ENCODE results near the gene ACP2. TPM values are rescaled to one million over a fixed set of nuclear protein-coding genes. Genes with fewer than 3 reads are reported as not detected.

ACP2 gene
- polyA plus RNA-seq, 2 of the 4 experiments (the other 2 are of a cell fraction): 13.6 to 19.7 TPM

DNA sequence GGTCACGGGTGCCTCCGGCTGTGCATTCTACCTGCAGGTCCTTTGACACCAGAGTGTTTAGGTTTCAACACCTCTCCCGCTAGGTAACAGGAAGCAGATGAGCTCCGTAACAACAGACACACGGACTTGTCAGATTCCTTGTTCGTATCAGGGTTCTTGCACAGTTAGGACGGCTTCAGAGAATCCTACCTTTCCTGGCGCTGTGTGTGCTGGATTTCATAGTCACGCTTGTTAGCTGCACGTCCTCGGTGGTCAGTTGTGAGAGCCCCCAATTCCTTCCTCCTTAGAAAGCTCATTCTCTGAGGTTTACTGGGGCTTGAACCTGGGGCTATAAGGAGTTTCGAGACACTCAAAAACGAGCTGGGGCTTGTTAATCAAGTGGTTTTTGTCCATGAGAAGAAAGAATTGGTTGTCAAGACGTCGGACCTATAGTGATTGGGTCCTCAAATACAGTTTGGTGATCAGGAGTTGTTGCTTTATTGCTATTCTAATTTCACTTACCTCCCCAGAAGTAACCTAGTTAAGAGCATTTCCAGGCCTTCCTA is 33.2 kb downstream of the ACP2 start (continued):
- no peak for TF ChIP-seq KDM1A (IDR thresholded peaks at IDR 0.05; ENCODE audit: low read depth)
- TF ChIP-seq CHD4 (IDR thresholded peaks at IDR 0.05; ENCODE audit: borderline replicate concordance): no peak
- TF ChIP-seq MAFK (IDR thresholded peaks at IDR 0.05; ENCODE audit: partially characterized antibody): no peak
- TF ChIP-seq ZFP36 (IDR thresholded peaks at IDR 0.05; ENCODE audit: borderline replicate concordance, partially characterized antibody): no peak
- no peak for TF ChIP-seq POLR2A (IDR thresholded peaks at IDR 0.05; ENCODE audit: low read length)
- TF ChIP-seq TFCP2L1 (CRISPR knock-in tag; IDR thresholded peaks at IDR 0.05): no peak
- TF ChIP-seq NPAS2 (CRISPR knock-in tag; IDR thresholded peaks at IDR 0.05; ENCODE audit: borderline replicate concordance): no peak
- no peak for TF ChIP-seq HEYL (CRISPR knock-in tag; IDR thresholded peaks at IDR 0.05)
- TF ChIP-seq RCOR1 (IDR thresholded peaks at IDR 0.05; ENCODE audit: low read depth, low read length): no peak
- no peak for TF ChIP-seq JUNB (IDR thresholded peaks at IDR 0.05)
- TF ChIP-seq BHLHE40 (IDR thresholded peaks at IDR 0.05; ENCODE audit: low read depth, low read length): no peak

DNA sequence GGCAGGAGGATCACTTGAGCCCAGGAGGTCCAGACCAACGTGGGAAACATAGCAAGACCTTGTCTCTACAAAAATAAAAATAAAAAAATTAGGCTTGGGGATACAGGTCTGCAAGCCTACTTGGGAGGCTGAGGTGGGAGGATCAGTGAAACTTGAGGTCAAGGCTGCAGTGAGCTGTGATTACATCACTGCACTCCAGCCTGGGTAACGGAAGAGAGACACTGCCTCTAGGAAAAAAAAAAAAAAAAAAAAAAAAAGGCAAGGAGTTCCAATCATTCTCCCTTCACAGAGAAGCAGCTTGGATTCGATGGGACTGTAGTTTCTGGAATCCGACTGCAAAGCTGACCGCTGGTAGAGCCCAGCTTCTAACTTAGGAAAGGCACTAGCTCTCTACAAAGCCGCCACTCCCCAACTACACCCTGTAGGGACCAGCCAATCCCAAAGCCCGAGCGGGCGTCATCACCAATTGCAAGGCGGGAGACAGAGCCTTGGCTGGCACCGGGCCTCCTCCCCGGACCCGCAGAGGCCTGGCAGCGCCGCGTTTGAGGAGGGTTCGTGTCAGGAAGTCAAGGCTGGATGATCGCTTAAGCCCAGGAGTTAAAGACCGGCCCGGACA is 34.6 kb downstream of the ACP2 start:
- ChIA-PET CTCF (interaction anchor here (1.1 to 11.9 kb wide), 12 partner anchors 9 to 639 kb away, joined by 3 to 101 read pairs (median 6); partner anchors contain the start of genes ACP2, ARFGAP2 and NR1H3), POLR2A (interaction anchor here (0.6 to 3.2 kb wide), 25 partner anchors 8 to 326 kb away, joined by 3 to 60 read pairs (median 6); partner anchors contain the start of genes ACP2 and PACSIN3)
- peak overlapping the region; percentile 92 for H3K4me2 ChIP-seq
- peaks cover 30% of the 10 kb centered on the region for H3K4me1 ChIP-seq
- peak; percentile 95 to 96 for ATAC-seq
- no peaks in the 10 kb centered on the region for H3K9me3 ChIP-seq
- peak overlapping the region; percentile 77 for H3K4me3 ChIP-seq
- 5% methylated on average over 20 of the region's 20 CpGs for WGBS (ENCODE audit: missing lambda C conversion rate)
- FAIRE-seq: no peak
- peak overlapping the region; percentile 96 to 99 for H3K27ac ChIP-seq
- DNase-seq (ENCODE audit: low read depth in 1 of 2, low spot score in 1 of 2): peak; percentile 95 to 96
- TF ChIP-seq HDAC2 (IDR thresholded peaks at IDR 0.05) (no peak), HOXB5 (CRISPR knock-in tag; IDR thresholded peaks at IDR 0.05) (no peak), ESRRA (IDR thresholded peaks at IDR 0.05; ENCODE audit: borderline replicate concordance, low read length) (peak; percentile 13; the same call in 1 of the 2 replicates), JUN (IDR thresholded peaks at IDR 0.05) (peak in 1 of 2 experiments; percentile 26; a peak in 1 of 5 replicates), FOXS1 (CRISPR knock-in tag; IDR thresholded peaks at IDR 0.05) (no peak), EP300 (IDR thresholded peaks at IDR 0.05) (no peak), CEBPB (IDR thresholded peaks at IDR 0.05) (peak in 1 of 2 experiments; percentile 71; a peak in 2 of 4 replicates), TFCP2L1 (CRISPR knock-in tag; IDR thresholded peaks at IDR 0.05) (no peak), POLR2AphosphoS2 (conservative IDR thresholded peaks at IDR 0.05; ENCODE audit: low read length) (no peak), JUNB (IDR thresholded peaks at IDR 0.05) (no peak), NFE2L2 (conservative IDR thresholded peaks at IDR 0.05; ENCODE audit: low read length) (no peak), ZC3H11A (IDR thresholded peaks at IDR 0.05) (no peak), NR3C1 (IDR thresholded peaks at IDR 0.05) (no peak), MAZ (IDR thresholded peaks at IDR 0.05; ENCODE audit: borderline replicate concordance, low read depth, low read length) (no peak), HOXB13 (CRISPR knock-in tag; IDR thresholded peaks at IDR 0.05; ENCODE audit: low read depth) (no peak), HOXA7 (CRISPR knock-in tag; IDR thresholded peaks at IDR 0.05) (no peak), SREBF2 (IDR thresholded peaks at IDR 0.05) (no peak)
- TF ChIP-seq, protein P1, sequence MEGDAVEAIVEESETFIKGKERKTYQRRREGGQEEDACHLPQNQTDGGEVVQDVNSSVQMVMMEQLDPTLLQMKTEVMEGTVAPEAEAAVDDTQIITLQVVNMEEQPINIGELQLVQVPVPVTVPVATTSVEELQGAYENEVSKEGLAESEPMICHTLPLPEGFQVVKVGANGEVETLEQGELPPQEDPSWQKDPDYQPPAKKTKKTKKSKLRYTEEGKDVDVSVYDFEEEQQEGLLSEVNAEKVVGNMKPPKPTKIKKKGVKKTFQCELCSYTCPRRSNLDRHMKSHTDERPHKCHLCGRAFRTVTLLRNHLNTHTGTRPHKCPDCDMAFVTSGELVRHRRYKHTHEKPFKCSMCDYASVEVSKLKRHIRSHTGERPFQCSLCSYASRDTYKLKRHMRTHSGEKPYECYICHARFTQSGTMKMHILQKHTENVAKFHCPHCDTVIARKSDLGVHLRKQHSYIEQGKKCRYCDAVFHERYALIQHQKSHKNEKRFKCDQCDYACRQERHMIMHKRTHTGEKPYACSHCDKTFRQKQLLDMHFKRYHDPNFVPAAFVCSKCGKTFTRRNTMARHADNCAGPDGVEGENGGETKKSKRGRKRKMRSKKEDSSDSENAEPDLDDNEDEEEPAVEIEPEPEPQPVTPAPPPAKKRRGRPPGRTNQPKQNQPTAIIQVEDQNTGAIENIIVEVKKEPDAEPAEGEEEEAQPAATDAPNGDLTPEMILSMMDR (IDR thresholded peaks at IDR 0.05): no peak
- TF ChIP-seq, protein P2, sequence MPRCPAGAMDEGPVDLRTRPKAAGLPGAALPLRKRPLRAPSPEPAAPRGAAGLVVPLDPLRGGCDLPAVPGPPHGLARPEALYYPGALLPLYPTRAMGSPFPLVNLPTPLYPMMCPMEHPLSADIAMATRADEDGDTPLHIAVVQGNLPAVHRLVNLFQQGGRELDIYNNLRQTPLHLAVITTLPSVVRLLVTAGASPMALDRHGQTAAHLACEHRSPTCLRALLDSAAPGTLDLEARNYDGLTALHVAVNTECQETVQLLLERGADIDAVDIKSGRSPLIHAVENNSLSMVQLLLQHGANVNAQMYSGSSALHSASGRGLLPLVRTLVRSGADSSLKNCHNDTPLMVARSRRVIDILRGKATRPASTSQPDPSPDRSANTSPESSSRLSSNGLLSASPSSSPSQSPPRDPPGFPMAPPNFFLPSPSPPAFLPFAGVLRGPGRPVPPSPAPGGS (IDR thresholded peaks at IDR 0.05): peak; percentile 26; the same call in 1 of the 3 replicates
- TF ChIP-seq, protein P3, sequence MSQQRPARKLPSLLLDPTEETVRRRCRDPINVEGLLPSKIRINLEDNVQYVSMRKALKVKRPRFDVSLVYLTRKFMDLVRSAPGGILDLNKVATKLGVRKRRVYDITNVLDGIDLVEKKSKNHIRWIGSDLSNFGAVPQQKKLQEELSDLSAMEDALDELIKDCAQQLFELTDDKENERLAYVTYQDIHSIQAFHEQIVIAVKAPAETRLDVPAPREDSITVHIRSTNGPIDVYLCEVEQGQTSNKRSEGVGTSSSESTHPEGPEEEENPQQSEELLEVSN (IDR thresholded peaks at IDR 0.05; ENCODE audit: borderline replicate concordance, low read depth): peak; percentile 75
- TF ChIP-seq, protein P4, sequence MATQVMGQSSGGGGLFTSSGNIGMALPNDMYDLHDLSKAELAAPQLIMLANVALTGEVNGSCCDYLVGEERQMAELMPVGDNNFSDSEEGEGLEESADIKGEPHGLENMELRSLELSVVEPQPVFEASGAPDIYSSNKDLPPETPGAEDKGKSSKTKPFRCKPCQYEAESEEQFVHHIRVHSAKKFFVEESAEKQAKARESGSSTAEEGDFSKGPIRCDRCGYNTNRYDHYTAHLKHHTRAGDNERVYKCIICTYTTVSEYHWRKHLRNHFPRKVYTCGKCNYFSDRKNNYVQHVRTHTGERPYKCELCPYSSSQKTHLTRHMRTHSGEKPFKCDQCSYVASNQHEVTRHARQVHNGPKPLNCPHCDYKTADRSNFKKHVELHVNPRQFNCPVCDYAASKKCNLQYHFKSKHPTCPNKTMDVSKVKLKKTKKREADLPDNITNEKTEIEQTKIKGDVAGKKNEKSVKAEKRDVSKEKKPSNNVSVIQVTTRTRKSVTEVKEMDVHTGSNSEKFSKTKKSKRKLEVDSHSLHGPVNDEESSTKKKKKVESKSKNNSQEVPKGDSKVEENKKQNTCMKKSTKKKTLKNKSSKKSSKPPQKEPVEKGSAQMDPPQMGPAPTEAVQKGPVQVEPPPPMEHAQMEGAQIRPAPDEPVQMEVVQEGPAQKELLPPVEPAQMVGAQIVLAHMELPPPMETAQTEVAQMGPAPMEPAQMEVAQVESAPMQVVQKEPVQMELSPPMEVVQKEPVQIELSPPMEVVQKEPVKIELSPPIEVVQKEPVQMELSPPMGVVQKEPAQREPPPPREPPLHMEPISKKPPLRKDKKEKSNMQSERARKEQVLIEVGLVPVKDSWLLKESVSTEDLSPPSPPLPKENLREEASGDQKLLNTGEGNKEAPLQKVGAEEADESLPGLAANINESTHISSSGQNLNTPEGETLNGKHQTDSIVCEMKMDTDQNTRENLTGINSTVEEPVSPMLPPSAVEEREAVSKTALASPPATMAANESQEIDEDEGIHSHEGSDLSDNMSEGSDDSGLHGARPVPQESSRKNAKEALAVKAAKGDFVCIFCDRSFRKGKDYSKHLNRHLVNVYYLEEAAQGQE (IDR thresholded peaks at IDR 0.05): no peak
- TF ChIP-seq, protein P5, sequence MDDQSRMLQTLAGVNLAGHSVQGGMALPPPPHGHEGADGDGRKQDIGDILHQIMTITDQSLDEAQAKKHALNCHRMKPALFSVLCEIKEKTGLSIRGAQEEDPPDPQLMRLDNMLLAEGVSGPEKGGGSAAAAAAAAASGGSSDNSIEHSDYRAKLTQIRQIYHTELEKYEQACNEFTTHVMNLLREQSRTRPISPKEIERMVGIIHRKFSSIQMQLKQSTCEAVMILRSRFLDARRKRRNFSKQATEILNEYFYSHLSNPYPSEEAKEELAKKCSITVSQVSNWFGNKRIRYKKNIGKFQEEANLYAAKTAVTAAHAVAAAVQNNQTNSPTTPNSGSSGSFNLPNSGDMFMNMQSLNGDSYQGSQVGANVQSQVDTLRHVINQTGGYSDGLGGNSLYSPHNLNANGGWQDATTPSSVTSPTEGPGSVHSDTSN (IDR thresholded peaks at IDR 0.05): no peak
- TF ChIP-seq, protein P6, sequence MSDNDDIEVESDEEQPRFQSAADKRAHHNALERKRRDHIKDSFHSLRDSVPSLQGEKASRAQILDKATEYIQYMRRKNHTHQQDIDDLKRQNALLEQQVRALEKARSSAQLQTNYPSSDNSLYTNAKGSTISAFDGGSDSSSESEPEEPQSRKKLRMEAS (IDR thresholded peaks at IDR 0.05): peak; percentile 47

All from A549 (cell line).